GM19240 (cell line): Measurements from ENCODE around the gene VAV1.

Experiments
- DNase-seq: peaks from one replicate; pipeline ENCODE4 v3.0.0; 2011; ENCODE audit warnings: low spot score; ENCODE audit not compliant: insufficient read length

The VAV1 gene

DNA sequence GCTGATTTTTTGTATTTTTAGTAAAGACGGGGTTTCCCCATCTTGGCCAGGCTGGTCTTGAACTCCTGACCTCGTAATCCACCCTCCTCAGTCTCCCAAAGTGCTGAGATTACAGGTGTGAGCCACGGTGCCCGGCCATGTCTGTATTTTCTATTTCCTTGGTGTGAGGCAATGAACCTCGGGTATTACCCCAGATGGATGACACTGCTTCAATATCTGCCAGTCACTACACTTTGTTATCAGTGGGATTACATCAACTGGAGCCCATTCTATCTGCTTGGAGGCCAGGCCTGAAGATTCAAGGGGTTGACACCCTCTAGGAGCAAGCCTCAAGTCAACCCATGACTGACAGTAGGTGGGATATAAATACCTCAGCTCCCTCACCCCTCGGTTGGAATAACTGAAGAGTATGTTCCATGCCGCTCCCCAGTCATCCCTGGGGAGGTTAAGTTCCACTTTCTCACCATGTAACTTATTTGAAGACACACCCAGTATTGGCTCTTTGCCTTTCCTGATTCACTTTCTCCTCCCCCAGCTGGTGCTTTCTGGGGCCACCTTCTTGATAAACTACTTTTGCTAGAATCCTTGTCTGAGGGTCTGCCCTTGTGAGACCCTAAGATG, 113.9 kb downstream of the VAV1 start:
- DNase-seq, result no peak

- no peak for DNase-seq
Observed at GRCh38 chr19:6887316-6887715, 114.8 kb downstream of the VAV1 start, which contains the start of gene ADGRE1. ADGRE1 (plus strand) TSS chr19:6887579; CDS start chr19:6887609, 30 bp downstream.

- no peak for DNase-seq
Observed at GRCh38 chr19:6888967-6889366, 116.5 kb downstream of the VAV1 start.

- DNase-seq, result no peak
Observed at GRCh38 chr19:6890401-6890913, 117.9 kb downstream of the VAV1 start.

DNA sequence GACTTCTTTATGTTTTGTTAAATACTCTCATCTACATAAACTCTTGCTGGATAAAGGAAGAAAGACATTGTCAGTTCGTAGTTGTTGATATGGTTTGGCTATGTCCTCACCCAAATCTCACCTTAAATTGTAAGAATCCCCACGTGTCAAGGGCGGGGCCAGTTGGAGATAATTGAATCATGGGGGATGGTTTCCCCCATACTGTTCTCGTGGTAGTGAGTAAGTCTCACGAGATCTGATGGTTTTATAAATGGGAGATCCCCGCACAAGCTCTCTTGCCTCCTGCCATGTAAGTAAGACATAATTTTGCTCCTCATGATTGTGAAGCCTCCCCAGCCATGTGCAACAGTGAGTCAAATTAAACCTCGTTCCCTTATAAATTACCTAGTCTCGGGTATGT, 118.4 kb downstream of the VAV1 start:
- DNase-seq, result no peak

- DNase-seq, result no peak
Observed at GRCh38 chr19:6891761-6892385, 119.4 kb downstream of the VAV1 start.

GRCh38 chr19:6894313-6894712, 121.8 kb downstream of the VAV1 start:
- DNase-seq, result no peak

- DNase-seq, result no peak
Observed at GRCh38 chr19:6903446-6903845, 130.9 kb downstream of the VAV1 start.

- no peak for DNase-seq
Observed at GRCh38 chr19:6906559-6907060, 134.1 kb downstream of the VAV1 start.
